ENCODE data around the gene RPS6KA3.
"Not testable (repeated sequence)": the region's sequence is repeated elsewhere in the genome, so short reads cannot be mapped to it uniquely, and the experiment has no call there.

RPS6KA3 gene

DNA sequence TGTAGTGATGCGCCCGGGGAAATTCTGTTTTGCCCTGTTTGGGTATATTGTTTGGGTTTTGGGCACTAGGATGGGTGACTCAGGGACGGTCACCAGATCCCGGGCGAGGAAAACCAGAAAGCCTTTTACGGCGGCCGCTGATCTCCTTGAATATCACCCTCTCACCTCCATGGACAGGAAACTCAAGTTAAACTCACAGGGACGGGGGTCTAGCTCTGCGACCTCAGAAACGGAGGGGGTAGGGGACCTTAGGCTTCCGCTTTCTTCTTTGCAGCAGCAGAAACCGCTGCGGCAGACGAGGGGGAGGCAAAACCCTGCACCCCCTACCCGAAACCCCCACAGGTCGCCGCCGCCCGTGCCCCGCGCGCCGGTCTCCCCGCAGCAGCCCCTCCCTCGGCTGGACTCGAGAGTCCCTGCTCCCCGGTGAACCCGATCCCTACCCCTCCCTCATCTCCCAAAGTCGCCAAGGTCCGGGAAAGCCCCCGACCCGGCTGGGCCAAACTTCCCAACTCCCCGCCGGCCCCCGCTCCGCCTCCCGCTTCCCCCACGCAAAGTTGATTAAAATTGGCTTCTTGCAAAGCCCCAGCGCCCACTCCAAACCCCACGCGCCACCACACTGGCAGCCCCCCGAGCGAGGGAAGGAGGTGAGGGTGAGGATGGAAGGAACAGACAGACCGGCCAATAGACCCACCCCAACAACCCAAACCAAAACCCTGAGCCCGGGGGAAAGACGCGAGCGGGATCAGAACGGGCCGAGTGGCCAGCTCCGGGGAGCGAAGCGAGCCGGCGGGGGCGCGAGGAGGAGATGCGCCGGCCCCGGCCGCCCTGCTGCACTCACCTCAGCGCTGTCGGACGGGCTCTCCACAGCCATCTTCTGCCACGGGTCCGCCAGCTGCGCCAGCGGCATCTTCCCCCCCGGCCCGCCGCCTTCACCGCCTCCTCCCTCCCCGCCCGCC is 705 bp downstream of the RPS6KA3 start:
- DNase-seq = peak in 17 of 56 donors; percentile 0 to 41 (median 4)

- DNase-seq = peak in 24 of 56 donors; percentile 0 to 21 (median 3)
Observed at GRCh38 chrX:20265221-20265725, 1.4 kb downstream of the RPS6KA3 start.

DNA sequence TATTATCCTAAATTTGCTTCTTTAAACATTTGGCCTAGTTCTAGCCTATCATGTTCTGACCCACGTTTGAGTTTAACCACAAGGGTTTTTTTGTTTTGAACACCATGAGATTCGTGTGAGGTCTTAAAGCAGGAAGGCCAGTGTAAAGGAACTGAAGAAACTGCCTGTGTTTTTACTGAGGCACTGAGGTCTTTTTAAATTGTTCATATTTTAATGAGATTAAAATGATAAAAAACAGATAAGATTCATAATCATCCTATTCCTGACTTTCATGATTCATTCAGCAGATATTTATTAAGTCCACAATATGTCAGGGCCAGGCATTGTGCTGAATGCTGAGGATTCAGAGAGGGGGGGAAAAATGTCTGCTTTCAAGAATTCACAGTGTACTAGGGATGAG is 3.2 kb downstream of the RPS6KA3 start:
- DNase-seq = no peak

DNA sequence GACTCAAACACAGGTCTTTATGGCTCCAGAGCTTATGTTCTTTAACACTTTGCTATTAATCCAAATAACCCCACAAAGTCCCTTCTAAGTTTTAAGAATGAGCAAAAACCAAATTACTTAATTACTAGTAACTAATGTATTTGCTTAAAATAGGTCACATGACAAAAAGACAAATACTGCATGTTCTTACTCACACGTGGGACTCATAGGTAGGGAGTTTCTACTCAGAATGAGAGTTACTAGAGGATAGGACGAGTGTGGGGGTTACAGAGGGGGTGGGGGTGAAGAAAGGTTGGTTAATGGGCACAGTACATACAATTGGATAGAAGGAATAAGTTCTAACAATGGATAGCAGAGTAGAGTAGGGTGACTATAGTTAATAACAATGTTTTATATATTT is 5.8 kb downstream of the RPS6KA3 start:
- no peak for DNase-seq

DNA sequence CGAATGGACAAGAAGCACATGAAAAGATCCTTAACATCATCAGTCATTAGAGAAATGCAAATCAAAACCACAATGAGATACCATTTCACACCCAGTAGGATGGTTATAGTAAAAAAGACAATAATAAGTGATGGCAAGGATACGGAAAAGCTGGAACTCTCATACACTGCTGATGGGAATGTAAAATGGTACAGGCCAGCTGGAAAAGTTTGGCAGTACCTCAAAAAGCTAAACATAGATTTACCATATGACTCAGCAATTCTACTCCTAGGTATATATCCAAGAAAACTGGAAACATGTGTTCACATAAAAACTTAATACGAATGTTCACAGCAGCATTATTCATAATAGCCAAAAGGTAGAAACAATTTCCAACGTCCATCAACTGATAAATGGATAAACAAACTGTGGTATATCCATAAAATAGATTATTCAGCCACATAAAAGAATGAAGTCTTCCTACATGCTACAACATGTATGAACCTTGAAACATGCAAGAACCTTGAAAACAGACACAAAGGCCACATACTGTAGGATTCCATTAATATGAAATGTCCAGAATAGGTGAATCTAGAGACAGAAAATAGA is 11.9 kb downstream of the RPS6KA3 start:
- DNase-seq = no peak

DNA sequence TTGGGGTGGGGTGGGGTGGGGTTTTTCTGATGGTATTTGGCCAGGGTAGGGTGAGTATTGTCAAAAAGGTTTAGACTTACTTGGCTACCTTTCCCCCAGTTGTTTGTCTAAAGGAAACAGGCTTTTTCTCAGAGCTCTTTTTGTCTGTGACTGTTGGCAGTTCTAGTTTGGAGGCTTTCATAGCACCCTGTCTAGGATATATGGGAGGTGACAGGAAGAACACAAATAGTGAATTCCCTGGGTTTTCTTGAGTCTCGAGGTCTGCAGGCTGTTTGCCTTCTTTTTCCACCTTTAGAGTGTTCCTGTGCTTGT is 13.5 kb downstream of the RPS6KA3 start:
- no peak for DNase-seq

GRCh38 chrX:20252381-20253231 is 14.1 kb downstream of the RPS6KA3 start:
- peak in 13 of 56 donors; percentile 0 to 22 (median 2) for DNase-seq

DNA sequence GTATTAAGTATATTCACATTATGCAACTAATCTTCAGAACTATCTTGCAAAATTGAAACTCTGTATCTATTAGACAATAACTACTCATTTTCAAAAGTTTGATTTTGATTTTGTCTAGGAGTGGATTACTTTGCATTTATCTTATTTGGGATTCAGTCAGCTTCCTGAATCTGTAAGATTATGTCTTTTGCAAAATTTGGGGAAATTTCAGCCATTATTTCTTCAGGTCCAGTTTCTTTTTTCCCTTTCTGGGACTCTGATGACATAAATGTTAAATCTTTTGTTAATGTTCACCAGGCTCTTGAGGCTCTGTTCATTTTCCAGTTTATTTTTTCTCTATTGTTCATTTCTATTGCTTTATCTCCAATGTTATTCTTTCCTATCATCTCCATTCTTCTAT is 15.0 kb downstream of the RPS6KA3 start:
- DNase-seq = no peak

- DNase-seq = not testable (repeated sequence)
Observed at GRCh38 chrX:20250146-20250545, 16.6 kb downstream of the RPS6KA3 start.

GRCh38 chrX:20248592-20249192 is 18.0 kb downstream of the RPS6KA3 start:
- no peak for DNase-seq

DNA sequence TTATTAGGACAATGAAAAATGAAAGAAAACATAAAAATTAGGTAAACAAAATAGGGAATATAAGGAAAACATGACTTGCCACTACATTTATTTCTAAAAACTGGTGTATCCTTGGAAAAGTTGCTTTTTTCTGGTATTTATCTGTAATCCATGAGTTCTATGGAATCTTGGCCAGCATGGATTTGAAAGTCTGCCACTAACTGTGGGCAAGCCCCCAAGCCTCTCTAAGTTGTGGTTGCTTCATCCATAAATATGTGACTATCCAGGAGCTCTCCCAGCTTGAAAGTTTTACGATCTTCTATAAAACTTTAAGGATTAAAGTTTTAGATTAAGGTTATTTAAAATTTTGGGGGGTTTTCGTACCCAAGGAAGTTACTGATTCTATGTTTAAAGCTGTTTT is 21.8 kb downstream of the RPS6KA3 start:
- no peak for DNase-seq

GRCh38 chrX:20240201-20240600 is 26.5 kb downstream of the RPS6KA3 start:
- no peak for DNase-seq

GRCh38 chrX:20237864-20238263 is 28.8 kb downstream of the RPS6KA3 start:
- no peak for DNase-seq

GRCh38 chrX:20235755-20236154 is 31.0 kb downstream of the RPS6KA3 start:
- DNase-seq = no peak

GRCh38 chrX:20233336-20233735 is 33.4 kb downstream of the RPS6KA3 start:
- no peak for DNase-seq

- no peak for DNase-seq
Observed at GRCh38 chrX:20231598-20231997, 35.1 kb downstream of the RPS6KA3 start.

GRCh38 chrX:20230406-20230805 is 36.3 kb downstream of the RPS6KA3 start:
- no peak for DNase-seq

- no peak for DNase-seq
Observed at GRCh38 chrX:20229155-20229554, 37.6 kb downstream of the RPS6KA3 start.

- DNase-seq = no peak
Observed at GRCh38 chrX:20228245-20228644, 38.5 kb downstream of the RPS6KA3 start.

DNA sequence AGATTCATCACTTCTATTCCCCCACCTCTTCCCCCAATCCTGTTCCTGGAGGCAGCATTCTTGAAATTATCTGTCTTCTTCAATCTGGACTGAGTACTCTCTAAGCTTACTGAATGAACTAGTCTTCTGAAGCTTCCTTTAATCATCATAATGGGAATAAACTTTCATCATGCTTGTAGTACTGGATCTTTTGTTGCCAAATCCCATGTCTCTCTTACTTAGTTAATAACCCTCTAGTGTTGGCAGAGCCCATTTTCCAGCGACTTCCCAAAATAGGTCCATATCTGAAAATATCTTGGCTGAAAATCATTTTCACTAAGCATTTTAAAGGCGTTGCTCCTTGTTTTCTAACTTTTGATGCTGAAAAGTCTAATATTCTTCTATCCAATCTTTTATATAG is 39.6 kb downstream of the RPS6KA3 start:
- DNase-seq = no peak

GRCh38 chrX:20225488-20225833 is 41.2 kb downstream of the RPS6KA3 start:
- DNase-seq = no peak
